Measurements from ENCODE around the gene PPP2R1B.

DNA sequence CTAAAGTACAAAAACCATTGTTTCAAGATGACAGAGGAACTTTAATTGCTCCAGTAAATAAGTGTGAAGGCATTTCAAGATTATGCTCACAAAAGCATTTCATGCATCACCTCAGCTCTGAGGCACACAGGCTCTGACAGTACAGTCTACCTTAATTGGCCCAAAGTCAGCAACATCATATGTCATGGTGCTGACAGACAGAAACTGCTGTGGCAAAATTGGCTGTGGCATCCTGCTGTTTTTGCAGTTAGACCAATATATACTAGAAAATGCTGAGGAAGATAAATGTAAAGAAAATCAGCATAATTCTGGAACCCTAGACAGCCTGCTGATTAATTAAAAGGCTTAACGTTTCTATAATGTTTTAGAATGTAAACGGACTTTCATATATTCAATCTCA is 34.9 kb upstream of the PPP2R1B start:
- TF ChIP-seq POLR2A (IDR thresholded peaks at IDR 0.05) = no peak
- TF ChIP-seq, protein P1, sequence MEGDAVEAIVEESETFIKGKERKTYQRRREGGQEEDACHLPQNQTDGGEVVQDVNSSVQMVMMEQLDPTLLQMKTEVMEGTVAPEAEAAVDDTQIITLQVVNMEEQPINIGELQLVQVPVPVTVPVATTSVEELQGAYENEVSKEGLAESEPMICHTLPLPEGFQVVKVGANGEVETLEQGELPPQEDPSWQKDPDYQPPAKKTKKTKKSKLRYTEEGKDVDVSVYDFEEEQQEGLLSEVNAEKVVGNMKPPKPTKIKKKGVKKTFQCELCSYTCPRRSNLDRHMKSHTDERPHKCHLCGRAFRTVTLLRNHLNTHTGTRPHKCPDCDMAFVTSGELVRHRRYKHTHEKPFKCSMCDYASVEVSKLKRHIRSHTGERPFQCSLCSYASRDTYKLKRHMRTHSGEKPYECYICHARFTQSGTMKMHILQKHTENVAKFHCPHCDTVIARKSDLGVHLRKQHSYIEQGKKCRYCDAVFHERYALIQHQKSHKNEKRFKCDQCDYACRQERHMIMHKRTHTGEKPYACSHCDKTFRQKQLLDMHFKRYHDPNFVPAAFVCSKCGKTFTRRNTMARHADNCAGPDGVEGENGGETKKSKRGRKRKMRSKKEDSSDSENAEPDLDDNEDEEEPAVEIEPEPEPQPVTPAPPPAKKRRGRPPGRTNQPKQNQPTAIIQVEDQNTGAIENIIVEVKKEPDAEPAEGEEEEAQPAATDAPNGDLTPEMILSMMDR (IDR thresholded peaks at IDR 0.05) = no peak
- no peak for TF ChIP-seq POLR2AphosphoS5 (IDR thresholded peaks at IDR 0.05)

Data from prostate gland (tissue), 2 donors.